MCF 10A (cell line): Measurements from ENCODE around the gene EHBP1L1. TPM values are rescaled to one million over a fixed set of nuclear protein-coding genes. Genes with fewer than 3 reads are reported as not detected.

Source experiments
- BruUV-seq: library from RNA; stranded (reverse); fragments of 400-500 nt; replicated peaks from 2 replicates; lab custom pipeline; 2021; lab: Mats Ljungman, UMichigan
- CTCF ChIA-PET: fragments of 300-600 bp; sonication (Branson Sonifier 250); formaldehyde crosslinking; extraction: SDS; loops from one replicate; lab custom pipeline; 2021; ENCODE audit warnings: antibody characterized with exemption, inconsistent platforms; lab: Yijun Ruan, JAX
- POLR2A ChIA-PET: fragments of 300-600, 350-650 bp; sonication (Branson Sonifier 250); formaldehyde crosslinking; extraction: SDS; loops from one replicate; lab custom pipeline; 2020; ENCODE audit warnings: antibody characterized with exemption, inconsistent platforms; lab: Yijun Ruan, JAX
- DNase-seq: peaks from one replicate; pipeline ENCODE4 v3.0.0-alpha.2; 2018; ENCODE audit not compliant: unreplicated experiment
- H3K27ac Mint-ChIP-seq: one replicate; pipeline ENCODE4 v1.8.0; 2022; ENCODE audit warnings: mild to moderate bottlenecking, low read depth, mixed read lengths; ENCODE audit not compliant: unreplicated experiment
- H3K27me3 Mint-ChIP-seq: one replicate; pipeline ENCODE4 v1.8.0; 2022; ENCODE audit warnings: mixed read lengths; ENCODE audit not compliant: insufficient read depth, unreplicated experiment
- H3K36me3 Mint-ChIP-seq: one replicate; pipeline ENCODE4 v1.8.0; 2022; ENCODE audit warnings: mild to moderate bottlenecking, moderate library complexity, mixed read lengths; ENCODE audit not compliant: insufficient read depth, unreplicated experiment
- H3K4me1 Mint-ChIP-seq: one replicate; pipeline ENCODE4 v1.8.0; 2022; ENCODE audit warnings: mixed read lengths; ENCODE audit not compliant: insufficient read depth, unreplicated experiment
- H3K4me3 Mint-ChIP-seq: one replicate; pipeline ENCODE4 v1.8.0; 2022; ENCODE audit warnings: mild to moderate bottlenecking, moderate library complexity, mixed read lengths; ENCODE audit not compliant: unreplicated experiment
- H3K9me3 Mint-ChIP-seq: one replicate; pipeline ENCODE4 v1.8.0; 2022; ENCODE audit warnings: mixed read lengths; ENCODE audit not compliant: unreplicated experiment
- CTCF ChIP-seq: fragments of 200-600 bp; IDR thresholded peaks from one replicate; pipeline ENCODE4 v1.8.0; 2022; ENCODE audit warnings: antibody characterized with exemption, mild to moderate bottlenecking; ENCODE audit not compliant: unreplicated experiment
- intact Hi-C: fragments of 100-400 bp; cut with micrococcal nuclease; formaldehyde crosslinking; loops from 2 replicates; pipeline ENCODE4 v1.14.1; 2022
- total RNA-seq: library from RNA; stranded (reverse); gene quantifications from 2 replicates; pipeline ENCODE4 v1.2.3, GENCODE V29; 2022

The EHBP1L1 gene
- total RNA-seq, 1 experiment from 2014 or later: 31.3 TPM

GRCh38 chr11:65545853-65546216 lies 30.0 kb upstream of the EHBP1L1 start:
- Mint-ChIP-seq H3K27me3 (no peaks in the 10 kb centered on the region), H3K9me3 (no peaks in the 10 kb centered on the region), H3K4me1 (peaks cover 10% of the 10 kb centered on the region), H3K36me3 (no peaks in the 10 kb centered on the region), H3K27ac (no peak overlapping the region), H3K4me3 (peak overlapping the region; percentile 42)
- DNase-seq: no peak
- intact Hi-C loops: no loop called here
- ChIA-PET POLR2A (interaction anchor here (0.6 to 1.6 kb wide), 3 partner anchors 24 to 46 kb away, joined by 3 to 6 read pairs (median 3); partner anchors contain the start of gene ZNRD2), CTCF (interaction anchor here (0.6 to 1.7 kb wide), 2 partner anchors 26 to 46 kb away, joined by 4 read pairs; no protein-coding TSS in a partner anchor)
- TF ChIP-seq CTCF: no peak
- no TSS peak for BruUV-seq

- no peaks in the 10 kb centered on the region for H3K36me3 Mint-ChIP-seq
- BruUV-seq: no TSS peak
- peak overlapping the region; percentile 42 for H3K4me3 Mint-ChIP-seq
- ChIA-PET CTCF (interaction anchor here (1.2 to 1.7 kb wide), 2 partner anchors 25 to 72 kb away, joined by 3 to 4 read pairs; no protein-coding TSS in a partner anchor), POLR2A (interaction anchor here (0.6 to 1.6 kb wide), 8 partner anchors 19 to 125 kb away, joined by 3 to 6 read pairs (median 3); partner anchors contain the start of genes FAM89B and ZNRD2)
- peak; percentile 86 for DNase-seq
- no peaks in the 10 kb centered on the region for H3K27me3 Mint-ChIP-seq
- no peak for TF ChIP-seq CTCF
- H3K9me3 Mint-ChIP-seq: no peaks in the 10 kb centered on the region
- intact Hi-C loops: no loop called here
- H3K27ac Mint-ChIP-seq: no peak overlapping the region
- H3K4me1 Mint-ChIP-seq: peaks cover 10% of the 10 kb centered on the region
Measured at GRCh38 chr11:65546217-65546958, 29.5 kb upstream of the EHBP1L1 start.

GRCh38 chr11:65547446-65548125 lies 28.3 kb upstream of the EHBP1L1 start:
- Mint-ChIP-seq H3K27ac (no peak overlapping the region), H3K4me1 (peaks cover 4% of the 10 kb centered on the region)

More at GRCh38 chr11:65547446-65548125, 28.3 kb upstream of the EHBP1L1 start:
- no peak for TF ChIP-seq CTCF
- no peaks in the 10 kb centered on the region for H3K36me3 Mint-ChIP-seq
- intact Hi-C loops: no loop called here
- DNase-seq: no peak
- no peaks in the 10 kb centered on the region for H3K27me3 Mint-ChIP-seq
- no TSS peak for BruUV-seq
- H3K9me3 Mint-ChIP-seq: no peaks in the 10 kb centered on the region
- H3K4me3 Mint-ChIP-seq: no peak overlapping the region
- CTCF ChIA-PET: interaction anchor here (1.2 kb wide), 1 partner anchor 70 kb away, joined by 3 read pairs; no protein-coding TSS in a partner anchor
- POLR2A ChIA-PET: interaction anchor here (1.0 to 1.1 kb wide), 2 partner anchors 24 to 54 kb away, joined by 3 read pairs; partner anchors contain the start of gene FAM89B
